Stimulated activated CD8-positive, alpha-beta memory T cell treated with anti-CD3 and anti-CD28 coated beads, Interleukin-12 subunit alpha, Interleukin-12 subunit beta, amount 100 ng/mL, for 4 hours (primary cell): ENCODE measurements around the gene PTGS1.
"Not testable (repeated sequence)": the region's sequence is repeated elsewhere in the genome, so short reads cannot be mapped to it uniquely, and the experiment has no call there.

Experiments
- DNase-seq: peaks from one replicate; pipeline ENCODE4 v3.0.0-alpha.2; 2020; ENCODE audit warnings: low read depth

The PTGS1 gene

DNA sequence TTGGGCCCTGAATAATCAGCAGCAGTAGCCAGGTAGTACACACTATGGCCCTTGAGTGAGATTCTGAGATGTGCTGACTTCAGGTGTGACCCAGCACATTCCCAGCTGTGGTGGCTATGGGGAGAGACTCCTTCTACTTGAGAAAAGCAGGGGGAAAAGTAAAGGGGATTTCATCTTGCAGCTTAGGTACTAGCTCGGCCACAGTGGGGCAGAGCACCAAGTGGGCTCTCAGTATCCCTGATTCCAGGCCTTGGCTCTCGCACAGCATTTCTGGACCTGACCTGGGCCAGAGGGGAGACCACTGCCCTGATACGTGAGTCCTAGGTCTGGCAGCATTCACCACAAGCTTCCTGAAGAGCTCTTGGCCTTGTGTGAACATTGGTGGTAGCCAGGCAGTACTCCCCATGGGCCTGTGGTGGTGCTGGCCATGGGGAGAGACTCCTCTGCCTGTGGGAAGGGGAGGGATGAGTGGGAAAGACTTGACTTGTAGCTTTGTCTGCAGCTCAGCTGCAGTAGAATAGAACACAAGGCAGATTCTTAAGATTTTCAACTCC is 27.6 kb downstream of the PTGS1 start:
- no peak for DNase-seq

DNA sequence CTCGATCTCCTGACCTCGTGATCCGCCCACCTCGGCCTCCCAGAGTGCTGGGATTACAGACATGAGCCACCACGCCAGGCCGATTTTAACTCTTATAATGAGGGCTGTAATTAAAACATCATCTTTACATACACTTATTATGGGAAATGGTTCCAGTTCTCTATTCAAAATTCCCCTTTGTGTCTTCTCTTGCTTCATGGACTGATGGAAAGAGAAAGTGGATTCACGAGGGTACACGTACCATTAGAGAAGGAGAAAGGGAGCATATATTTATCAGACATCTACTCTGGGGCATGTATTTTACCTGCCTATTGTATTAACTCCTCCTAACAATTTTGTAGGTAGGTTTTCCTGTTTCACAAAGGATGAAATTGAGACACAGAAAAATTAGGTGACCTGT is 31.1 kb downstream of the PTGS1 start:
- no peak for DNase-seq

DNA sequence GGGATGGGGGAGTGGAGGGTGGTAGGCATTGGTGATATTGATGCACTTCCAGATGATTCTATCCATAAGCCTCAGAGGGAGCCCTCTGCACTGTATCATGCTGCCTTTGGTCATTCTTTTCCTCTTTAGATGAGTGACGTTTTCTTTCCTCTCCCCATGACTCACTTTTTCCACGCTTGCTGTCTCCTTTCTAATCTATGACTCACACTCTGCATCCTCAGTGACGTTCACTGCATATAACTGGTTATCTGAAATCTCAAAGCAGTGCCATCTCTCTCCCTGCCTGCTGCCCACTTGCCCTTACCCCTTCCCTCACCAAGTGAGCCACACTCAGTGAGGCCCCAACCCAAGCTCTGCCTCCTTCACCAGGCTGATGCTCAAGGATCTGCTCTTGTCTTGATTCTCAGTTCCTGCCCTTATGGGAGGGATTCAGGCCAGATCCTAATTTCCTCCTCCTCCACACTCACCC is 31.6 kb downstream of the PTGS1 start:
- no peak for DNase-seq

DNA sequence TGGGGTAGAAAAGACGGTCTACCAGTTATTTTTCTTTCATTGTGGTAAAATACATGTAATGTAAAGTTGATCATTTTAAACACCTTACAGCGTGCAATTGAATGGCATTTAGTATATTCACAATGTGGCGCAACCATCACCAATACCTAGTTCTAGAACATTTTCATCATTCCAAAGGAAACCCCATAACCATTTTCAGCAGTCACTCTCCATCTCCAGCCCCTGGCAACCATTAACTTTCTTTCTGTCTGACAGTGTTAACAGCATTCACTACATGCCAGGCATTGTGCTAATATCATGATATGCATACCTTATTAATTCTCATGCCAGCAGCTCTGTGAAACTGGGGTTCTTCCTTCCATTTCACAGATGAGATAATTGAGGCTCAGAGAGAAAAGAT is 32.0 kb downstream of the PTGS1 start:
- DNase-seq, result no peak

DNA sequence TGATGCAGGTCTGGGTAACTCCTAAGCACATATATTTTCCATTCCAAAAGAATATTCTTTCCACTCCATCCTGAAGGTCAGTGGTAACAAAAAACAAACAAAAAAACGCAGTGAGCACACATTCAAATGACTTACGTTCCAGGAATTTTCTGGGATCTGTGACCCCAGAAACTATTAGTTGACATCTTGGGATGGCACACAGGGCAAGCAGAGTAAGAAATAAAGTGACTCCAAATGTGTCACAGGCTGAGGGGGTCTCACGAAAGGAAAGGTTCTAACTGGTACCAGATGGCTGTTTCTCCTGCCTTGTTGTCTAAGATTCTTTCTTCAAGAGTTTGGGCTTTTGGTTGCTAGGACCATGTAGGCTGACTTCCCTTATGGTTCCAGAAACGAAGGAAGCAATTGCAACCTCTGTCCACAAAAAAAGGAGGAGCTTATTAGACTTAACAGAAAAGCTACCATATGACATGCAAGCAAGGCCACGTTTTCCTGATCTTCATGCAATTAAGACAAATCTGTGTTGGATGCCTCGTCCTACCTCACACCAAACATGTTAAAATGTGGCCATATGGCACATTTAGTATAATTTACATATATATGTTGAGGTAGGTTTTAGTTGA is 32.7 kb downstream of the PTGS1 start:
- DNase-seq, result no peak

DNA sequence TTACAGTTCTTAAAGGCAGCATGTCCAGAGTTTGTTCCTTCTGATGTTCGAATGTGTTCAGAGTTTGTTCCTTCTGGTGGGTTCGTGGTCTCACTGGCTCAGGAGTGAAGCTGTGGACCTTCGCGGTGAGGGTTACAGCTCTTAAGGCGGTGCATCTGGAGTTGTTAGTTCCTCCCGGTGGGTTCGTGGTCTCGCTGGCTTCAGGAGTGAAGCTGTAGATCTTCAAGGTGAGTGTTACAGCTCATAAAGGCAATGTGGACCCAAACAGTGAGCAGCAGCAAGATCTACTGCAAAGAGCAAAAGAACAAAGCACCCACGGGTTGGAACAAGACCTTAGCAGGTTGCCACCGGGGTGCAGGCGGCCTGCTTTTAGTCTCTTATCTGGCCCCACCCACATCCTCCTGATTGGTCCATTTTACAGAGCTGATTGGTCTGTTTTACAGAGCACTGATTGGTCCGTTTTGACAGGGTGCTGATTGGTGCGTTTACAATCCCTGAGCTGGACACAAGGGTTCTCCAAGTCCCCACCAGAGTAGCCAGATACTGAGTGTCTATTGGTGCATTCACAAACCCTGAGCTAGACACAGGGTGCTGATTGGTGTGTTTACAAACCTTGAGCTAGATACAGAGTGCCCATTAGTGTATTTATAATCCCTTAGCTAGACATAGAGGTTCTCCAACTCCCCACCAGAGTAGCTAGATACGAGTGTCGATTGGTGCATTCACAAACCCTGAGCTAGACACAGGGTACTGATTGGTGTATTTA is 34.7 kb downstream of the PTGS1 start:
- not testable (repeated sequence) for DNase-seq

DNA sequence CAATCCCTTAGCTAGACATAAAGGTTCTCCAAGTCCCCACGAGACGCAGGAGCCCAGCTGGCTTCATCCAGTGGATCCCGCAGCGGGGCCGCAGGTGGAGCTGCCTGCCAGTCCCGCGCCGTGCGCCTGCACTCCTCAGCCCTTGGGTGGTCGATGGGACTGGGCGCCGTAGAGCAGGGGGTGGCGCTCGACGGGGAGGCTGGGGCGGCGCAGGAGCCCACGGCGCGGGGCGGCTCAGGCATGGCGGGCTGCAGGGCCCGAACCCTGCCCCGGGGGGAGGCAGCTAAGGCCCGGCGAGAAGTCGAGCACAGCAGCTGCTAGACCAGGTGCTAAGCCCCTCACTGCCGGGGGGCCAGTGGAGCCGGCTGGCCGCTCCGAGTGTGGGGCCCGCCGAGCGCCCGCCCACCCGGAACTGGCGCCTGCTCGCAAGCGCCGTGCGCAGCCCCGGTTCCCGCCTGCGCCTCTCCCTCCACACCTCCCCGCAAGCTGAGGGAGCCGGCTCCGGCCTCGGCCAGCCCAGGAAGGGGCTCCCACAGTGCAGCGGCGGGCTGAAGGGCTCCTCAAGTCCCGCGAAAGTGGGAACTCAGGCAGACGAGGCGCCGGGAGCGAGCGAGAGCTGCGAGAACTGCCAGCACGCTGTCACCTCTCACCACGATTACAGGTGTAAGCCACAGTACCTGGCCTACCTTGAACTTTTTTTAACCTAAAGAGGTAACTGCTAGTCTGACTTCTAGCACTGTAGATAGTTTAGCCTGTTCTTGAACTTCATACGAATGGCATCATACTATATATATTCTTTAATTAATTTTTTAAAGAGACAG is 35.5 kb downstream of the PTGS1 start:
- DNase-seq, result no peak

DNA sequence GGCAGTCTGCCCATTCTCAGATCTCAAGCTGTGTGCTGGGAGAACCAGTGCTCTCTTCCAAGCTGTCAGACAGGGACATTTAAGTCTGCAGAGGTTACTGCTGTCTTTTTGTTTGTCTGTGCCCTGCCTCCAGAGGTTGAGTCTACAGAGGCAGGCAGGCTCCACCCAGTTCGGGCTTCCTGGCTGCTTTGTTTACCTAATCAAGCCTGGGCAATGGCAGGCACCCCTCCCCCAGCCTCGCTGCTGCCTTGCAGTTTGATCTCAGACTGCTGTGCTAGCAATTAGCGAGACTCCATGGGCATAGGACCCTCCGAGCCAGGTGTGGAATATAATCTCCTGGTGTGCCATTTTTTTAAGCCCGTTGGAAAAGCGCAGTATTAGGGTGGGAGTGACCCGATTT is 43.3 kb downstream of the PTGS1 start:
- DNase-seq, result not testable (repeated sequence)

DNA sequence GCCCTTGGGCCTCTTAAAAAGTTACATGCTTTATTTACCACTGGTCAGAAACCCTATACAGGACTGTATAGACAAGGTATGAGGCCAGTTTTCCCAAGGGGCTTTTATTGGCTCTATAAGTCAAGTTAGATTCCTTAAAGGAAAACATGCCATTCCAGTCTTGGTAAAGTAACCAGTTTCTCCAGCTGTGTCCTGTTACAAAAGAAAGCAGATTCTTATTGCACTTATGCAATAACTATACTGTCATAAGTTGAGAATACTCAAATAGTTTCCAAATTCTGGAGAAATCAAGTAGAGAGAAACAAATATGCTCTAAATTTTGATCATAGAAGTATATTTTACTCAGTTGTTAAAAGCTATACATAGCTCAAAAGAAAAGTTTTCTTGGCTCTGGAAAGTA is 47.2 kb downstream of the PTGS1 start:
- no peak for DNase-seq

DNA sequence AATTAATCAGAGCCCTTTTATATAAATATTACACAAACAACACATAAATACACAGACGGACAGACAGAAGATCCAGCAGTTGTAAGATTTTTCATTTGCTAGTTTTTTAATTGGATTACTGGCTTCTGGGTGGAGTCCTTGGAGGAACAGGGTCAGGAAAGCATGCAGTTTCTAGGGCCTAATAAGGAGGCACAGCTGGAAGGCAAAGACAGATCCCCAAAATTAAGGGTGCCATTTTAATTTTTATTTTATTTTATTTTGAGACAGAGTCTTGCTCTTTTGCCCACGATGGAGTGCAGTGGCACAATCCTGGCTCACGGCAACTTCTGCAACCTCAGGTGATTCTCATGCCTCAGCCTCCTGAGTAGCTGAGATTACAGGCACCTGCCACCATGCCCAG is 49.5 kb downstream of the PTGS1 start:
- DNase-seq, result no peak

DNA sequence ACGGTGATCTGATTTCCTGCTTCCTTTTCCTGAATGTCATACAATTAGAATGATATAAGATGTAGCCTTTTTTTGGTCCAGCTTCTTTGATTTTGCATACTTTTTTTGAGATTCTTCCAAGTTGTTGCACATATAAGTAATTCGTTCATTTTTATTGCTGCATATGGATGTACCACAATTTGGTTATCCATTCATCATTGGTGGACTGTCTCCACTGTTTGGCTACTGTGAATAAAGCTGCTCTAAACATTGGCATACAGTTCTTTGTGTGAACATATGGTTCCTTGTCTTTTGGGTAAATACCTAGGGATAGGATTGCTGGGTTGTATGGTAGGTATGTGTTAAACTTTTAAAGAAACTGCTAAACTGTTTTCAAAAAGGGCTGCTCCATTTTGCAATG is 54.3 kb downstream of the PTGS1 start:
- no peak for DNase-seq

DNA sequence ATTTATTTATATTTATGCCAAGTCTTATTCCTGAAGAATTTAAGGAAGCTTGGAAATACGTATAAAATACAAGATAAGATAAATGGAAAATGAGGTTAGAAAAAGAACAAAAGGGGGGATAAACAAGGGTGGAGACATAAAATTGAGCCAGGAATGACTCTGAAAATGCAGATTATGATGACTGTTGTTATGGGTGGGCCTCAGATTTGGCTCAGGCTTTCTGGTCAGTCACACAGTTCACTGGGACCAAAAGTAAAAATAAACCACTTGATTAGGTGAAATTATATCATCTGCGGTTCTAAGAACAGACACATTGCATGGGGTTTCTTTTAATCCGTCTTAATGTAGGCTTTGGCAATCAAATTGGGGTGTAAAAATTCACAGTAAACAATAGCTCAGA is 55.9 kb downstream of the PTGS1 start:
- DNase-seq, result no peak

DNA sequence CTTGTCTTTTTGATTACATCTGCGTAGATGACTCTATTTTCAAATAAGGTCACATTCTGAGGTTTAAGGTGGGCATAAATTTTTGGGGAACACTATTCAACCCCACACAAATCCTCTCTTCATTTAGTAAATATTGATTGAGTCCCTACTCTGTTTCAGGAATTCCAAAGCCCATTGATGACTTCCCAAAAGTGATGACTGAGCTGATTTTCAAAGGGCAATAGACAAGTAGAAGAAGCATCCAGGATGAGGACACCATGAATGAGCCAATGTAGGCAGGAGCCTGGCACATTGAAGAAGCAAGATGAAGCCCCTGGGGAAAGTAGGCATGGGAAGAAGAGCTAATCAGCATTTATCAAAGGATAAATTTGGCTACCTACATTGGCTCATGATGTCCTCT is 71.7 kb downstream of the PTGS1 start:
- DNase-seq, result no peak

DNA sequence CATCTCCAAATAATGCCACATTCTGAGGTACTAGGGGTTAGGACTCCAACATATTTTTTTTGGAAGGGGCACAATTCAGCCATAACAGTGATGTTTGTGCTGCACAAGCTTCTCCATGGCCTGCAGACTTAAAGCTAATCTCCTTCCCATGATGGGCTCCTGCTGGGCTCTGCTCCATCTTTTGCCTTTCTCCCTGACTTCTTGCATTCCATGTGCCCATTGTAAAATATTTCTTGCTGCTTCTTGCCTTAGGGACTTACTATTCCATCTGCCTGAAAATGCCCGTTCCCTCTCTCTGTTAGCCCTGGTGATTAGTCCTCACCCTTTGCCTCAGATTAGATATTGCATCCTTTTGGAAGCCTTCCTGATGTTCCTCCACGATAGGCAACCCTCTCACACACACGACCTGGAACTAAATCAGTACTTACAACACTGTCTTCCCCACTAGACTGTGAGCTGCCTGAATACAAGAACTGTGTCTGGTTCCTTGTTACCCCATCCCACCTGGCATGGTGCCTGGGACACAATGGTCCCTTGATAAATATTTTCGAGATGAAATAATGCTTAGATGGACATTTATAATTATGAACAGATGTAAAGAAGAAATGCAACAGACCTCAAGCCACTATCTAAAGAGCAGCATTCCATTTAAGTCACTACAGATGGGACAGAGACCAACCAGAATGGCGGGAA is 73.4 kb downstream of the PTGS1 start:
- DNase-seq, result no peak
